Limb (tissue), 2 donors: ENCODE measurements around the gene TSPAN11.
A peak's percentile ranks its signal among the peaks of the same experiment; 100 is the strongest.
"Not testable (repeated sequence)": the region's sequence is repeated elsewhere in the genome, so short reads cannot be mapped to it uniquely, and the experiment has no call there.

Experiments
- DNase-seq, 2 donors: peaks; one replicate each; pipeline ENCODE4 v3.0.0-alpha.2; 2016; ENCODE audit errors: extremely low spot score in 2 of 2

TSPAN11 gene

GRCh38 chr12:31018790-31019505, 92.4 kb downstream of the TSPAN11 start:
- DNase-seq: peak in 1 of 2 donors; percentile 12

- no peak for DNase-seq
These were observed 93.0 kb downstream of the TSPAN11 start for GRCh38 chr12:31019561-31019960.

- DNase-seq: peak in 1 of 2 donors; percentile 12
These were observed 93.4 kb downstream of the TSPAN11 start for GRCh38 chr12:31019976-31020375.

- peak in 1 of 2 donors; percentile 7 for DNase-seq
These were observed 94.0 kb downstream of the TSPAN11 start for GRCh38 chr12:31020385-31021166.

- no peak for DNase-seq
These were observed 94.6 kb downstream of the TSPAN11 start for GRCh38 chr12:31021181-31021580.

- DNase-seq: no peak
These were observed 95.4 kb downstream of the TSPAN11 start for GRCh38 chr12:31021809-31022494.

- no peak for DNase-seq
These were observed 96.8 kb downstream of the TSPAN11 start for GRCh38 chr12:31023271-31023724.

GRCh38 chr12:31026202-31026601, 99.7 kb downstream of the TSPAN11 start:
- DNase-seq: no peak

GRCh38 chr12:31027006-31027405, 100.5 kb downstream of the TSPAN11 start:
- not testable (repeated sequence) for DNase-seq

GRCh38 chr12:31029468-31029867, 102.9 kb downstream of the TSPAN11 start:
- DNase-seq: no peak

- DNase-seq: no peak
These were observed 103.5 kb downstream of the TSPAN11 start for GRCh38 chr12:31029916-31030562.

- no peak for DNase-seq
These were observed 105.4 kb downstream of the TSPAN11 start for GRCh38 chr12:31031951-31032335.

GRCh38 chr12:31033146-31033545, 106.6 kb downstream of the TSPAN11 start:
- DNase-seq: no peak

GRCh38 chr12:31033681-31034080, 107.1 kb downstream of the TSPAN11 start:
- no peak for DNase-seq

GRCh38 chr12:31034372-31034771, 107.8 kb downstream of the TSPAN11 start:
- DNase-seq: no peak

- no peak for DNase-seq
These were observed 108.7 kb downstream of the TSPAN11 start for GRCh38 chr12:31035226-31035625.

GRCh38 chr12:31035967-31036665, 109.6 kb downstream of the TSPAN11 start:
- DNase-seq: no peak

- no peak for DNase-seq
These were observed 110.5 kb downstream of the TSPAN11 start for GRCh38 chr12:31037028-31037427.

GRCh38 chr12:31037931-31038330, 111.4 kb downstream of the TSPAN11 start:
- no peak for DNase-seq

GRCh38 chr12:31041033-31041564, 114.6 kb downstream of the TSPAN11 start:
- DNase-seq: no peak
